GM19099 (cell line): Measurements from ENCODE around the gene SUMO3.

Source experiments
- POLR2A ChIP-seq: IDR thresholded peaks from 3 replicates; pipeline ENCODE4 v1.6.1; 2011; ENCODE audit warnings: low read depth; ENCODE audit not compliant: insufficient read length; ENCODE audit errors: extremely low read depth

SUMO3 gene

GRCh38 chr21:44780767-44781459 lies 36.9 kb downstream of the SUMO3 start:
- TF ChIP-seq POLR2A = no peak

- no peak for TF ChIP-seq POLR2A
Observed at GRCh38 chr21:44780137-44780502, 37.7 kb downstream of the SUMO3 start.

- TF ChIP-seq POLR2A = no peak
Observed at GRCh38 chr21:44779417-44780136, 38.3 kb downstream of the SUMO3 start.

- no peak for TF ChIP-seq POLR2A
Observed at GRCh38 chr21:44778983-44779382, 38.9 kb downstream of the SUMO3 start.

- no peak for TF ChIP-seq POLR2A
Observed at GRCh38 chr21:44778499-44778911, 39.4 kb downstream of the SUMO3 start.

- TF ChIP-seq POLR2A = no peak
Observed at GRCh38 chr21:44778094-44778493, 39.8 kb downstream of the SUMO3 start.

GRCh38 chr21:44774972-44775371 lies 42.9 kb downstream of the SUMO3 start:
- no peak for TF ChIP-seq POLR2A

- TF ChIP-seq POLR2A = no peak
Observed at GRCh38 chr21:44773291-44773932, 44.5 kb downstream of the SUMO3 start.

- TF ChIP-seq POLR2A = no peak
Observed at GRCh38 chr21:44771896-44772525, 45.9 kb downstream of the SUMO3 start.

GRCh38 chr21:44767834-44768831 lies 49.7 kb downstream of the SUMO3 start:
- TF ChIP-seq POLR2A = no peak

- no peak for TF ChIP-seq POLR2A
Observed at GRCh38 chr21:44766818-44767354, 51.0 kb downstream of the SUMO3 start.

- no peak for TF ChIP-seq POLR2A
Observed at GRCh38 chr21:44766014-44766817, 51.6 kb downstream of the SUMO3 start.
